OCI-LY7 (cell line): ENCODE results near the gene PLEKHJ1.

Experiments
- EZH2phosphoT487 ChIP-seq: fragments of 200-600 bp; sonication (generic); IDR thresholded peaks from 2 replicates; pipeline ENCODE4 v1.6.1; 2018; ENCODE audit warnings: low read depth, borderline replicate concordance, mild to moderate bottlenecking, mixed run types, antibody characterized with exemption, low read length, moderate library complexity, mixed read lengths
- TF ChIP-seq, protein P1 (sequence below): fragments of 200-600 bp; sonication (generic); conservative IDR thresholded peaks from 2 replicates; pipeline ENCODE4 v1.5.1; 2014; ENCODE audit warnings: mild to moderate bottlenecking, antibody characterized with exemption, low read length, moderate library complexity, mixed read lengths

DNA sequence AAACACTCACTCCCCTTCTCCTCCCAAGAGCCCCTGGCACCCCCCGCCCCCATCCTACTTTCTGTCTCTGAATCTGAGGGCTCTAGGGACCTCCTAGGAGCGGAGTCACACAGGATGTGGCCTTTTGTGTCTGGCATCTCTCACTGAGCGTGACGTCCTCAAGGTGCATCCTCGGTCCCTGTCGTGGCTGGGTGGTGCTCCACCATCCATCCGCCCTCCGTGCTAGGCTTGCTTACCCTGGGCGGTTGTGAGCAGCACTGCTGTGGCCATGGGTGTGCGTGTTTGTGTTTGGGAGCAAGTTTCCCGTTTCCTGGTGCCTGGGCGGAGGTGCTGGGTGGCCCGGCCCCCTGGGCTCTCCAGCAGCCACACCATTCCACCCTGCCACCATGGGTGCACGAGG, 12.2 kb downstream of the PLEKHJ1 start:
- TF ChIP-seq, protein P1, sequence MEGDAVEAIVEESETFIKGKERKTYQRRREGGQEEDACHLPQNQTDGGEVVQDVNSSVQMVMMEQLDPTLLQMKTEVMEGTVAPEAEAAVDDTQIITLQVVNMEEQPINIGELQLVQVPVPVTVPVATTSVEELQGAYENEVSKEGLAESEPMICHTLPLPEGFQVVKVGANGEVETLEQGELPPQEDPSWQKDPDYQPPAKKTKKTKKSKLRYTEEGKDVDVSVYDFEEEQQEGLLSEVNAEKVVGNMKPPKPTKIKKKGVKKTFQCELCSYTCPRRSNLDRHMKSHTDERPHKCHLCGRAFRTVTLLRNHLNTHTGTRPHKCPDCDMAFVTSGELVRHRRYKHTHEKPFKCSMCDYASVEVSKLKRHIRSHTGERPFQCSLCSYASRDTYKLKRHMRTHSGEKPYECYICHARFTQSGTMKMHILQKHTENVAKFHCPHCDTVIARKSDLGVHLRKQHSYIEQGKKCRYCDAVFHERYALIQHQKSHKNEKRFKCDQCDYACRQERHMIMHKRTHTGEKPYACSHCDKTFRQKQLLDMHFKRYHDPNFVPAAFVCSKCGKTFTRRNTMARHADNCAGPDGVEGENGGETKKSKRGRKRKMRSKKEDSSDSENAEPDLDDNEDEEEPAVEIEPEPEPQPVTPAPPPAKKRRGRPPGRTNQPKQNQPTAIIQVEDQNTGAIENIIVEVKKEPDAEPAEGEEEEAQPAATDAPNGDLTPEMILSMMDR: no peak
- no peak for TF ChIP-seq EZH2phosphoT487
